Measurements from ENCODE around the gene SLC5A2.

The SLC5A2 gene

DNA sequence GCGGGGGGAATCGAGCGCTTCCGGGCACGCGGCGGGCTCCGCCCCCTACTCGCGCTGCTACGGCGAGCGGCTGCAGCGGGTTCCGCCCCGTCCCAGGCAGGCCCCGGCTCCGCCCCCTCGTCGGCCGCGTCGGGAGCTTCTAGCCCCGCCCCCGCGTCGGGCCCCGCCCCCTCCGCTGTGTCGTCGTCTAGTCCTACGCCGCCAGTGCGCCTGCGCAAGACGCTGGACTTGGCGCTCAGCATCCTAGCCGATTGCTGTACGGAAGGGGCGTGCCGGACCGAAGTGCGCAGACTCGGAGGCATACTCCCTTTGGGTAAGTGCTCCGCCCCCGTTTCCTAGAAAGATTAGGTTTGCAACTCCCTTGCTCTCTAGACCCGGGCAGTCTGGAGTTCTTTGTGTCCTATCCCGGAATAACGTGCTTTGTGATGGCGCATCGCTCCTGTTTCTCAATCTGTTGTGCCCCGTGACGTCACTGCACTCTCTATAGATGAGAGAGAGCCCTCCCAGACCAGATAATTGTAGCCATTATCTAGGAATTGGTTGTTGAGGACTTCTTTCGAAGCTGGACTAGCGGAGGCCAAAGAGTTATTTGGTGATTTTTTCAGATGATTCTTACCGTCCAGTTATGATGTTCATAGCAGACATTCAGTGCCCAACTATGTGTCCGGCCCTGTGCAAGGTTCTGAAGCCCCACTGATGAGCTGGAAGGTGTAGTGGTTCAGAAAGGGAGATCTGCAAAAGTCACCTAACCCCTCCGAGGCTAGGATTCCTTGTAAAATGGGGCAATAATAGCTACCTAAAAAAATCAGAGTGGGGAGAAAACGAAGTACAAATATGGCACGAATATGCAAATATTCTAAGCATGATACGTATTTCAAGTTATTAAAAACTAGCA, 23.0 kb upstream of the SLC5A2 start:
- DNase-seq (ENCODE audit: low read depth in 2 of 3, low spot score in 2 of 3), result peak; percentile 98 to 99 (median 98)

DNA sequence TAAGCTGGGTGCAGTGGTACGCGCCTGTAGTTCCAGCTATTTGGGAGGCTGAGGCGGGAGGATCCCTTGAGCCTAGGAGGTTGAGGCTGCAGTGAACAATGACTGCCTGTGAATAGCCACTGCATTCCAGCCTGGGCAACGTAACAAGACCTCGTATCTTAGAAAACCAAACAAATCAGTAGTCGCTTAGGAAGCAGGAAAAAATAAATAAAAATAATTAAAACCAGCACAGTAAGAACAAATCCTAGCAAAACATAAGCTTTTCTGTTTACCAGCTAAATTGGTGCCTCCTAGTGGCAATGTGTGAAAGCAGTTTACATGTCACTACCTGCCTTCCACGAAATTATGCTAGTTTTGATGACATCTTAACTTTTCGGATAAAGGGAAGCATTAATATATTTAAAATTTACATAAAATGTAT, 22.3 kb upstream of the SLC5A2 start:
- DNase-seq (ENCODE audit: low read depth in 2 of 3, low spot score in 2 of 3), result no peak

DNA sequence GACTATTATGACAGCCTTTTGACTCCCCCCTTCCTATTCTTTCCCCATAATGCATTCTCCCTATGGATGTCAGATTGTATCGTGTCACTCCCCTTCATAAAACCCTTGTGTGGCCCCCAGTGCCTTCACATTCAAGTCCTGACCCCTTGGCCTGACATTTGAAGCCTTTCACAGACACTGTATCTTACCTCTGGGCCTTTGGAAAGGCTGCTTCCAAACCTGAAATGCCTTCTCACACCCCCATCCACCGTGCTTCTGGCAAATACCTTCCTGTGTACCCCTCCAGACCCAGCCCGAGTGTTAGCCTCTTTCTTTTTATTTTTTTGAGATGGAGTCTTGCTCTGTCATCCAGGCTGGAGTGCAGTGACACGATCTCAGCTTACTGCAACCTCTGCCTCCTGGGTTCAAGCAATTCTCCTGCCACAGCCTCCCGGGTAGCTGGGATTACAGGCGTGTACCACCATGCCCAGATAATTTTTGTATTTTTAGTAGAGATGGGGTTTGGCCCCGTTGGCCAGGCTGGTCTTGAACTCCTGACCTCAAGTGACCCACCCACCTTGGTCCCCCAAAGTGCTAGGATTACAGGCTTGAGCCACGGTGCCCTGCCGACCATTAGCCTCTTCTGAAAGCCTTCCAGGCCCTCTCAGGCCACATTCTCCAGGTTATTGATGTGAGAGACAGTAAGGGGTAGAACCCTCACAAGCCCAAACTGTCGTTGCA, 21.6 kb upstream of the SLC5A2 start:
- DNase-seq (ENCODE audit: low read depth in 2 of 3, low spot score in 2 of 3), result no peak

DNA sequence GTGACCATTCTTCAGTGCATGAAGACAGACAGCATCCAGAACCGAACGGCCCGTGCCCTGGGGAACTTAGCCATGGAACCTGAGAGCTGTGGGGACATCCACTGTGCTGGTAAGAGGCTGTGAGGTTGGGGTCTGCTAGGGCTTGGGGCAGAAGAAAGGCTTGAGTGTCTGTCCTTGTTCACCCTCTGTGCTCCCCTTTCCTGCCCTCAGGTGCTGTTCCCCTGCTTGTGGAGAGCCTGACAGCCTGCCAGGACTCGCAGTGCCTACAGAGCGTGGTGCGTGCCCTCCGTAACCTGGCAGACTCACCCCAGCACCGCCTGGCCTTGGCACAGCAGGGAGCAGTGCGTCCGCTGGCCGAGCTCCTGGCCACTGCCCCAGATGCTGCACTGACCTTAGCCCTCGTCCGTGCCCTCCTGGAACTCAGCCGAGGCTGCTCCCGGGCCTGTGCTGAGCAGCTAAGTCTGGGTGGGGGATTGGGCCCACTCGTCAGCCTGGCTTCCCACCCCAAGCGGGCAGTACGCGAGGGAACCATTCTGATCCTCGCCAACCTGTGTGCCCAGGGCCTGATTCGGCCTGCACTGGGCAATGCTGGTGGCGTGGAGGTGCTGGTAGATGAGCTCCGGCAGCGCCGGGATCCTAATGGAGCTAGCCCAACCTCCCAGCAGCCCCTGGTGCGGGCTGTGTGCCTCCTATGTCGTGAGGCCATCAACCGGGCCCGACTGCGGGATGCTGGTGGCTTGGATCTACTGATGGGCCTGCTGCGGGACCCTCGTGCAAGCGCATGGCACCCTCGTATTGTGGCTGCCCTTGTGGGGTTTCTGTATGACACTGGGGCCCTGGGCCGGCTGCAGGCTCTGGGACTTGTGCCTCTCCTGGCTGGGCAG, 20.8 kb upstream of the SLC5A2 start:
- no peak for DNase-seq (ENCODE audit: low read depth in 2 of 3, low spot score in 2 of 3)

DNA sequence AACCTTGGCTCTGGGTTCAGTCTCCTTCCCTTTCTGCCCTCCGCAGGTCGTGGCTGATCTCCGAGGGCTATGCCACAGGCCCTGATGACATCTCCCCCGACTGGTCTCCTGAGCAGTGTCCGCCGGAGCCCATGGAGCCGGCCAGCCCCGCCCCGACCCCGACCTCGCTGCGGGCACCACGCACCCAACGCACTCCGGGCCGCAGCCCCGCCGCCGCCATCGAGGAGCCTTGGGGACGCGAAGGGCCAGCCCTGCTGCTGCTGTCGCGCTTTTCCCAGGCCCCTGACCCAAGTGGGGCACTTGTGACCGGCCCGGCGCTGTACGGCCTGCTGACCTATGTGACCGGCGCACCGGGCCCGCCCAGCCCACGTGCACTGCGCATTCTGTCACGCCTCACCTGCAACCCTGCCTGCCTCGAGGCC, 18.6 kb upstream of the SLC5A2 start:
- no peak for DNase-seq (ENCODE audit: low read depth in 2 of 3, low spot score in 2 of 3)

DNA sequence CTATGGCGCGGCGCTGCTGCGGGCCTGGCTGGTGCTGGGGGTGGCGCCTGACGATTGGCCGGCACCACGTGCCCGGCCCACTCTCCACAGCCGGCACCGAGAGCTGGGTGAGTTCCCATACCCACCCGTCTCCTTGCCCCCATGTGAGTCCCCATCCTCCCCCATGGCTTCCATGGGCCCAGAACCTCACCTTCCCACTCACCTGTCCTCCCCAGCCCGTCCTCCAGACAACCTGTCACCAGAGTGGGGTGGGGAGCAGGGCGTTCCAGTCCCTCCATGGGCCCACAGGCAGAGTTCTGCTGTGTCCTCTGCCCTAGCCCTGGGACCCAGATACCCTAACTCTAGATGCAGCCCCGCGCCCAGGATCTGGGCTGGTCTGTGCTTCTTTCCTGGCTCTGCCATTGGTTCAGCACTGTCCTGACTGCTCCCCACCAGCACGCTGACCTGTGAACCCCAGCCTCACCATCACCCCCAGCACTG, 18.1 kb upstream of the SLC5A2 start:
- DNase-seq (ENCODE audit: low read depth in 2 of 3, low spot score in 2 of 3), result no peak

DNA sequence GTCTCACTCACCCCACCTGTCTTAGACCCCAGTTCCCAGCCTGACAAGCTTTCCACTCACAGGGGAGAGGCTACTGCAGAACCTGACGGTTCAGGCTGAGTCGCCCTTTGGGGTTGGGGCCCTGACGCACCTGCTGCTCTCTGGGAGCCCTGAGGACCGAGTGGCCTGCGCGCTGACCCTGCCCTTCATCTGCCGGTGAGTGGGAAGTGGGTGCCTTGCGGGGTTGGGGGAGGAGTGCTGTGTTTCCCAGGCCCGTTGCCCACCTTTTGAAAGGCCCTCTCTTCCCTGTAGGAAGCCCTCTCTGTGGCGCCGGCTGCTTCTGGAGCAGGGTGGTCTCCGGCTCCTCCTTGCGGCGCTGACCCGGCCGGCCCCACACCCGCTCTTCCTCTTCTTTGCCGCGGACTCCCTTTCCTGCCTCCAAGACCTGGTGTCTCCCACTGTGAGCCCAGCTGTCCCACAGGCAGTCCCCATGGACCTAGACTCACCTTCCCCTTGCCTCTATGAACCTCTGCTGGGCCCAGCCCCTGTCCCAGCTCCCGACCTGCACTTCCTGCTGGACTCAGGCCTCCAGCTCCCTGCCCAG, 17.0 kb upstream of the SLC5A2 start:
- no peak for DNase-seq (ENCODE audit: low read depth in 2 of 3, low spot score in 2 of 3)

DNA sequence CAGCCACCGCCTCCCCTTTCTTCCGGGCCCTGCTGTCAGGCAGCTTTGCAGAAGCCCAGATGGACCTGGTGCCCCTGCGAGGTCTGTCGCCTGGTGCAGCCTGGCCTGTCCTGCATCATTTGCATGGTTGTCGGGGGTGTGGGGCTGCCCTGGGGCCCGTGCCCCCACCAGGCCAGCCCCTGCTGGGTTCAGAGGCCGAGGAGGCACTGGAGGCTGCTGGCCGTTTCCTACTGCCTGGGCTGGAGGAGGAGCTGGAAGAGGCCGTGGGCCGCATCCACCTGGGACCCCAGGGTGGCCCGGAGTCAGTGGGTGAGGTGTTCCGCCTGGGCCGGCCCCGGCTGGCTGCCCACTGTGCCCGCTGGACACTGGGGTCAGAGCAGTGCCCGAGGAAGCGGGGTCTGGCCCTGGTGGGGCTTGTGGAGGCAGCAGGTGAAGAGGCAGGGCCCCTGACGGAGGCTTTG, 16.5 kb upstream of the SLC5A2 start:
- DNase-seq (ENCODE audit: low read depth in 2 of 3, low spot score in 2 of 3), result no peak

DNA sequence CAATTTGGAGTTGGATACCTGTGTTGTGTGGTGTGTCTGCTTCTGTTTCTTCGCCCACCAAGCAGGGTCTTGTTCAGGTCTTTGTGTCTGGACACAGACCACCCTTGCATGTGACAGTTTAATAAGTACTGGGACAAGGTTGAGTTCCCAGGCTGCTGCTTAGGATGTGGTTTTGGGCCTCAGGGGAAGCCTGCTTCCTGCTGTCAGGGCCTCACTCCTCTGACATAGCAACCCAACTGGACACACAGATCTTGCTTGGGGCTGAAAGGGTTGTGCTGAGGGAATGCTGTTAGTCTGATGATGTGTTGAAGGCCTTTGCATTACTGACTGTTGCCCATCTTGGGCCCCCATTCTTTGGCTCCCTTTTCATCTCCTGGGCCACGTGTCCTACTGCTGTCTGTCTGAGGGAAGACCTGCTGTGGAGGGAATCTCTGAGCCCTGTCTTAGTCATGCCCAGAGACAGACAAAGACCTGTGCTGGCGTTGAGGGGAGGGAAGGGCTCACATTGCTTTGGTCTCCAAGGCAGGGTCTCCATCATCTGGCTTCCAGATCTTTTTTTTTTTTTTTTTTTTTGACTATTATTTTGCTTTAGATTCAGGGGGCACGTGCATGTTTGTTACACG, 15.7 kb upstream of the SLC5A2 start:
- no peak for DNase-seq (ENCODE audit: low read depth in 2 of 3, low spot score in 2 of 3)

DNA sequence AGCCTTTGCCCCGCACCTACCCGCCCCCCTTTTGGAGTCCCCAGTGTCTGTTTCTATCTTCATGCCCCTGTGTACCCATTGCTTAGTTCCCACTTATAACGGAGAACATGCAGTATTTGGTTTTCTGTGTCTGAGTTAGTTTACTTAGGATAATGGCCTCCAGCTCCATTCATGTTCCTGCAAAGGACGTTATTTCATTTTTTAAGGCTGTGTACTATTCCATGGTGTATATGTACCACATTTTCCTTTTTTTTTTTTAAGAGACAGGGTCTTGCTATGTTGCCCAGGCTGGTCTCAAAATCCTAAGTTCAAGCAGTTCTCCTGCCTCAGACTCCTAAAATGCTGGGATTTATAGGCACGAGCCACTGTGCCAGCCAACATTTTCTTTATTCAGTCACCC, 15.1 kb upstream of the SLC5A2 start:
- DNase-seq (ENCODE audit: low read depth in 2 of 3, low spot score in 2 of 3), result no peak

DNA sequence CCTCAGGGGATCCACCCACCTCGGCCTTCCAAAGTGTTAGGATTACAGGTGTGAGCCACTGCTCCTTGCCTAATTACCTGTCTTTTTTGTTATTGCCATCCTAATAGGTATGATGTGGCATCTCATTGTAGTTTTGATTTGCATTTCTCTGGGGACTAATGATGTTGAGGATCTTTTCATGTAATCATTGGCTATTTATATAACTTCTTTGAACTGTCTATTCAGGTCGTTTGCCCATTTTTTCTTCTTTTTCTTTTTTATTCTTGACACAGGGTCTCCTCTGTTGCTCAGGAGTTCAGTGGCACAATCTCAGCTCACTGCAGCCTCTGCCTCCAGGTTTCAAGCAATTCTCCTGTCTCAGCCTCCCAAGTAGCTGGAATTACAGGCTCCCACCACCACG, 12.3 kb upstream of the SLC5A2 start:
- no peak for DNase-seq (ENCODE audit: low read depth in 2 of 3, low spot score in 2 of 3)

DNA sequence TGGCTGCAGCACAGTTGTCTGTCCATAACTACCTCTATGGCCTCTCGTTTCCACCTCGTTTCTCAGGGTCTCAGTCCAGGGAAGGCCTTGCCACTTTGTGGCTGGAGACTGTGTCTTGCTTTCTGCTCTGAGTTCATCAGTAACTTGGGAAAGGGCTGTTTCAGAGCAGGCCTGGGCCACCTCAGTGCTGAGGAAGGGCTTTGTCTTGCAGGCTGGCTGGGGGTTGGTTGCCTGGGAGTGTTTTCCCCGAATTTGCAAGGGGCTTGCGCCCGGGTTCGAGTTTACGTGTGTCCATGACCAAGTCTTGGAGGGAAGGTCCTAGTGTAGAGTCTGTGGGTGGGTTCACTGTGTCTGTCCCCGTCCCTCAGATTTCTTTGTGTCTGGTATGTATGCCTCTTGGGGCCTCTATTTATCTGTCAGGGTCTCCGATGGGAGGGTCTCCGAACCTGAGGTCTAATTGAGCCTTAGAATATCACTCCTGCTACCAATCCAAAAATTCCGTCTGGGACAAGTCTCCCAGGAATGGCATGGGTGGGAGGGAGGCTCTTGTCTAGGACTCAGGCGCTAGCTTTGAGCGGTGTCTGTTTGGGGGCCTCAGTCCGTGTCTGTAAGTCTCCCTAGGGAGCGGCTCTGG, 11.6 kb upstream of the SLC5A2 start:
- DNase-seq (ENCODE audit: low read depth in 2 of 3, low spot score in 2 of 3), result no peak

DNA sequence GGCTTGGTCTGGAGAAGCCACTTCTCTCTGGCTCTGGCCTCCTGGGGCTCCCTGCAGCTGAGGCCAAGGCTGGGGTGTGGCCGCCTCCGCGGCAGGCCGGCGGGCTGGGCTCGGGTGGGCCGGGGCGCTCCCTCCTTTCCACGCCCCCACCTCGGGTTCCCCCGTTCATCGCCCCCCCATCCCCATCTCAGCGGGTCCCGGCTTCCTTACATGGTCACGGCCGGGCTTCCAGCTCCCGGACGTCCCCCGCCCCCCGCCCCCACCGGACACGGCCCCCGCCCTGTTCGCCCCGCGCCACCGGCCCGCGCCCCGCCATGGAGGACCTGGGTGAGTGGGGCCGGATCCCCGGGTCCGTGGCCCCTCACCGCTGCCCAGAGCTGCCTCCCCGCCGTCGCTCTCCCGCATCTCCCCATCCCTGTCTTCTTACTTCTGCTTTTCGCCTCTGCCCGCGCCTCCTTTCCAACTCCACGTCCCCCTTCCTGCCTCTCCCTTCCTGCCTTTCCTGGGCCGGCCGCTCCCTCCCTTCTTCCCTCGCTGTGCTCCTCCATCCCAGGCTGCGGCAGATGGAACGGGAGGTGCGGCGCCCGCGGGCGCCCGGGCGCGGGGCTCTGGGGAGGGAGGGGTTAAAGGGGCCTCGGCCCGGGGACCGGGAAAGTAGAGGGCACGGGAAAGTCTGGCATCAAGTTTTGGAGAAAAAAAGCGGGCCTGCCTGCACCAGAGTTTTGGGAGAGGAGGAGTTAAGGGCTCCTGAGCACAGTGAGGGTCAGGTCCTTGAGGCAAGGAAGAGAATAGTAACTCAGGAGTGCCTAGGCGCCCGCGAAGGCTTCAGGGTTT, 10.8 kb upstream of the SLC5A2 start, which contains the start of gene TGFB1I1:
TSS of gene TGFB1I1 (plus strand) at position 278 of the 834 bp plus-strand sequence. CDS start at position 315, 37 bp downstream.
- no peak for DNase-seq (ENCODE audit: low read depth in 2 of 3, low spot score in 2 of 3)

DNA sequence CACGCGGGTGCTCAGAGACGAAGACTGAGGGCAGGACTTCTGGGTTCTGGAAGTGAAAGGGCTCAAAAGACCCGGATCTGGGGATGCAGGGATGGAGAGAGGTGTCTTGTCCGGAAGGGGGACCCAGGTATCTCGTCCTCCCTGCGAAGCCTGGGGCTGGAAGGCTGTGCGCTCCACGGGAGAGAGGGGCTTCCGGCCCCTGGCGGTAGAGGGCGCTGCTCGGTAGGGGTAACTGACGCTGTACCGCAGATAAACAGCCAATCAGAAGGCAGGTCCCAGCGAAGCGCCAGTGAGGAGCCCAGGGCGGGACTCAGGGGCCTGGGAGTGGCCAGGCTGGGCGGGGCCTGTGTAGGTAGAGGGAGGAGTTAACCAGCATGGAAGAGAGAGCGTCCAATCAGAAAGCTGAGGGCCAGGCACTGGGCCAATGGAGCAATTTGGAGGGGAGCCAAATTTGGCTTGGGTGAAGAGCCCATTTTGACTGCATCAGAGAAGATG, 10.2 kb upstream of the SLC5A2 start:
- DNase-seq (ENCODE audit: low read depth in 2 of 3, low spot score in 2 of 3), result no peak

DNA sequence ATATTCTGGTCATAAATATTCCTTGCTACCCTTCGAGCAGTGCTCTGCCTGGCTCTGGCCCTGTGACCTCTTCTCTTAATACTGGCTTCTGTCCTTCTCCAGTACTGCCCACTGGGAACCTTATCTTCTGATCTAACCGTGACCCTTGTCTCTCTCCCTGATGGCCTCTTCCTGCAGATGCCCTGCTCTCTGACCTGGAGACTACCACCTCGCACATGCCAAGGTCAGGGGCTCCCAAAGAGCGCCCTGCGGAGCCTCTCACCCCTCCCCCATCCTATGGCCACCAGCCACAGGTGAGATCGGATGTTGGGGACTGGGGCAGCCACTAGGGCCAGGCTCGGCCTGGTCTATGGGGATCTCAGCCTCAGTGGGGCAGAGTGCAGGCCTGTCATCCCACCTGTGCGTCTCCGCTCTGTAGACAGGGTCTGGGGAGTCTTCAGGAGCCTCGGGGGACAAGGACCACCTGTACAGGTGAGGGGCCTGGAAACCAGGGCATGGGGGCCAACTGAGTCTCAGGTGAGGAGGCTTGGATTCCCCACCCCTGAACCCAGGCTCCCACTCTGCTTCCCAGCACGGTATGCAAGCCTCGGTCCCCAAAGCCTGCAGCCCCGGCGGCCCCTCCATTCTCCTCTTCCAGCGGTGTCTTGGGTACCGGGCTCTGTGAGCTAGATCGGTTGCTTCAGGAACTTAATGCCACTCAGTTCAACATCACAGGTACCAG, 9.5 kb upstream of the SLC5A2 start:
- DNase-seq (ENCODE audit: low read depth in 2 of 3, low spot score in 2 of 3), result no peak

DNA sequence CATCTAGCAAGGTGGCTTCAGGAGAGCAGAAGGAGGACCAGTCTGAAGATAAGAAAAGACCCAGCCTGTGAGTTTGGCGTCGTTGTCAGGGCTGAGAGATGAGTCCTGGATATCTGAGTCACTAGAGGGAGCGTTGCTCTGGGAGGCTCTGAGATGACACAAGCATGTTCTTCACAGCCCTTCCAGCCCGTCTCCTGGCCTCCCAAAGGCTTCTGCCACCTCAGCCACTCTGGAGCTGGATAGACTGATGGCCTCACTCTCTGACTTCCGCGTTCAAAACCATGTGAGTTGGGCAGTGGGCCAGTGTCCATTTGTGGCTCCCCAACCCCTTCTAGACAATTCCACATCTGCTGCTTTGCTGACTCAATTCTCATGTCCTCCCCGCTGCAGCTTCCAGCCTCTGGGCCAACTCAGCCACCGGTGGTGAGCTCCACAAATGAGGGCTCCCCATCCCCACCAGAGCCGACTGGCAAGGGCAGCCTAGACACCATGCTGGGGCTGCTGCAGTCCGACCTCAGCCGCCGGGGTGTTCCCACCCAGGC, 8.7 kb upstream of the SLC5A2 start:
- no peak for DNase-seq (ENCODE audit: low read depth in 2 of 3, low spot score in 2 of 3)

All from activated CD8-positive, alpha-beta memory T cell treated with anti-CD3 and anti-CD28 coated beads for 48 hours (primary cell).